Stimulated activated CD8-positive, alpha-beta memory T cell treated with anti-CD3 and anti-CD28 coated beads, Interleukin-4, amount 100 ng/mL, for 1 hour (primary cell): Measurements from ENCODE around the gene MAN1C1.
A peak's percentile ranks its signal among the peaks of the same experiment; 100 is the strongest.

Source experiments
- DNase-seq, 2 donors: peaks; one replicate each; pipeline ENCODE4 v3.0.0-alpha.2; 2020; ENCODE audit warnings: low read depth in 2 of 2, low spot score in 1 of 2

MAN1C1 gene

DNA sequence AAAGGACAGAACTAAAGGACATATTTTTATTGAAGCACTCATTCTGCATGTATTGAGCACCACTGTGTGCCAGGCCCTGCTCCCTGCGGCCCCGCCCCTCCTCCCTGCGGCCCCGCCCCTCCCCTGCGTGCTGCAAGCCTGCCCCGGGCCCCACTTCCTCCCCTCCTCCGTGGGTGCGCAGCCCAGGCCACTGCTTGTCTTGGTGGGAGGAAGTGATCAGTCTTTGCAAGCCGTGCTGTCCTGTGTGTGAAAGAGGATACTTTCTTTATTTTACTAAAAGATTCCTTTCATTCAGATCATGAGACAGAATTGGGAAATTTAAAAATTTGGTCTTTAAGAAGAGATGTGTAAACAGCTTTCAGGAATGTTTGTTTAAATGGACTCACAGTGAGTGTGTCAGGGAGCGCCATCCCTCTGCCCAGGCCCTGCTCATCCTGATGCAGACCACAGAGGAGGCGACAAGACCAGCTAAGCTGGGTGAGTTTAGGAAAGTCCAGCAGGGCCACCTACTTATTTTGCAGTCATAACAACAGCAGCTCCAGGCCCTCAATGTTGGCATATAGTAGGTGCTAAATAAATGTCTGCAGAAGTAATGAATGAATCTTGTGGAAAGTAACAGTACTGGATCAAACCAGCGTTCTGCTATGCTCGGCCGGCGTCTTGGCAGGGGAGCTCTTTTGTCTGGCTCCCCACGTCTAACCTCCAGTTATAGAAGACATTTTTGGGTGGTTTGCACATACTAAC, 95.1 kb downstream of the MAN1C1 start:
- DNase-seq: peak in 1 of 2 donors; percentile 27

GRCh38 chr1:25712299-25712970, 95.8 kb downstream of the MAN1C1 start:
- no peak for DNase-seq

GRCh38 chr1:25713961-25714360, 97.4 kb downstream of the MAN1C1 start:
- no peak for DNase-seq

DNA sequence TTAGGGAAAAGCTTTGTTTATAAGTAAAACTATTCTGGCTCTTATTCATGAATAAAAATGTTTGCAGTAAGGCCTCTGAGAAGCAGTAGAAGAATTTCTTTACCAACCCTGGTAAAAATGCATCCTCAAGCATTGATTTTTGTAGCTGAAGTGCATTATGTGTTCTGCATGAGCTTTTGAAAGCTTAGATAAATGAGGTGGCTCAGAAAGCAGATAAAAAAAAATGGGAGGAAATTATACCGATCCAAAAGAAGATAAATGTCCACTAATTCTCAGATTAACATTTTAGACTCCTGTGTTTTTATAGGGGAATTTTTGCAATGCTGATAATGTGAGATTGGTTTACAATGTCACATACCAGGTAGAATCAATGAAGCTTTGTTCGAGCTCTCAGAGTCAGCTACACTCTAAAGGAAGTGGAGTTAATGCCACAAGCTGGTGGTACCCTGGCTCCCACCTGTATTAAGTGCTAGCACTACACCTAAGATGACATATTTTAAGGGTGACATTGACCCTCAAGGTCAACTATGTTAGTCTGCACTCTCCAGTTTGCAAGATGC, 97.9 kb downstream of the MAN1C1 start:
- no peak for DNase-seq

DNA sequence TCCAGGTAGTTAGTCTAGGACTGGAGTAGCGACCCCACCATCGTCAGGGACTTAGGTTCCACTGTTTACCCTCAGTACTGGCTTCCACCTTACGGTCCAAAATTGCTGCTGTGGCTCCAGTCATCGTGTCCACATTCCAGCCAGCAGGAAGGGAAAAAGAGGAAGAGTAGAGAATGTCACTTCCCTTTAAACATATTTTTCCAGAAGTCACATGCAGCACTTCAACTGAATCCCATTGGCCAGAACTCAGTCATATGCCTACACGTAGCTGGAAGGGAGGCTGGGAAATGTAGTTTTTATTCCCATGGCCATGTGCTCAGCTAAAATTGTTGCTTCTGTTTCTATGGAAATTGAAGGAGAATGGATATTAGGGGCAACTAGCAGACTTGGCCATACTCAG, 99.3 kb downstream of the MAN1C1 start:
- no peak for DNase-seq

DNA sequence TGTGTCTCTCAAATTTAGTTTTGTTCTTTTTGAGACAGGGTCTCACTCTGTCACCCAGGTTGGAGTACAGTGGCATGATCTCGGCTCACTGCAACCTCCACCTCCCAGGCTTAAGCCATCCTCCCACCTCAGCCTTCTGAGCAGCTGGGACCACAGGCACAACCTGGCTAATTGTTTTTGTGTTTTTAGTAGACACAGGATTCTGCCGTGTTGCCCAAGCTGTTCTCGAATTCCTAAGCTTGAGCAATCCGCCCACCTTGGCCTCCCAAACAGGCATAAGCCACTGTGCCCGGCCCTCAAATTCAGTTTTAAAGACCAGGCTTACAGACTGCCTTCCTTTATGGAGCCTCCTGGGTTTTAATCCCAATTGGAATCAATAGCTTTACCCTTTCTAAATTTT, 99.7 kb downstream of the MAN1C1 start:
- no peak for DNase-seq

GRCh38 chr1:25718732-25719131, 102.1 kb downstream of the MAN1C1 start:
- DNase-seq: no peak

- DNase-seq: no peak
Measured at GRCh38 chr1:25720624-25721023, 104.0 kb downstream of the MAN1C1 start.

DNA sequence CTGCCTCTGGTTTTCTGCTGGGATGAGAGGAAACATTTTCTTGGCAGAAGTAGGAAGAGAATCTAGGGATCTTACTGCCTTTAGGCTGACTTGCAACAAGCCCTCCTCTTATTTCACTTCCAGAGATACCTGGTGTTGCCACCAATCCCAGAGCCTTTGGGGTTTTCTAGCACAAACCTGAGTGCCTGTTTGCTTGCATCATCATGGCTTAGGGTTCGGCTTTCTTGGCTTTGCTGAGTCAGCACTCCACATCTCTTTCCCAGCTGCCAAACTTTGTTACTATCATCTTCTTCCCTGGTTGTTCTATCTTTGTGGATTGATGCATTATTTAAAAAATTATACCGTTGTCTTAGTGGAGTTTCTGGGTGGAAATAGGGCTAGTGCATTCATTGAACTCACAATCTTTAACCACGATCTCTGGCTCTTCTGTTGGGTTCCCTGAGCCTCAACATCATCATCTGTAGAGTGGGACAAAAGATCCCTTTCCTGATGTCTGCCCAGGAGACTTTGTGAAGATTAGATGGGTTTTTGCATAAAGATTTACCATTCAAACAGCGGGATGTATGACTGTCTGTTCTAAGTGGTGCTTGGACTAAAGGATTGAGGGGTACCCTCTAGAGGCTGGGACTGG, 106.8 kb downstream of the MAN1C1 start:
- no peak for DNase-seq

- no peak for DNase-seq
Measured at GRCh38 chr1:25724201-25724600, 107.6 kb downstream of the MAN1C1 start.

GRCh38 chr1:25724966-25725365, 108.4 kb downstream of the MAN1C1 start:
- DNase-seq: no peak

GRCh38 chr1:25725482-25725881, 108.9 kb downstream of the MAN1C1 start:
- DNase-seq: no peak

DNA sequence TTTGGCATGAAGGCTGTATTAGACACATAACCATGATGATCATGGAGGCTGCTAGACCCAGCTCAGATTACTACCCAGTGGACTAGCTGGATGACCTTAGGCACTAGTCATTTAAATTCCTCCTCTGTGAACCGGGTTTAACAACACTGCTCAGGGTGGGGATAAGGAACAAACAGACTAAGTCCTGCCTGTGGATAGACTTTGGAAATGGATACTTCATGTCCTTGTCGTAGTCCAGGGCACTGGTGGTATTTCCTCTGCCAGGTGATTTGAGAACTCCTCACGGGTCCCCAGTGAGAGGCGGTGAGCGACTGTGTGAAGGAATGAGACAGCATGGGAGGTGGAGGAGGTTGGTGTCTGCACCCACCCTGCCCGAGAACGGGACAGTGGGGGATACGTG, 110.5 kb downstream of the MAN1C1 start:
- no peak for DNase-seq

DNA sequence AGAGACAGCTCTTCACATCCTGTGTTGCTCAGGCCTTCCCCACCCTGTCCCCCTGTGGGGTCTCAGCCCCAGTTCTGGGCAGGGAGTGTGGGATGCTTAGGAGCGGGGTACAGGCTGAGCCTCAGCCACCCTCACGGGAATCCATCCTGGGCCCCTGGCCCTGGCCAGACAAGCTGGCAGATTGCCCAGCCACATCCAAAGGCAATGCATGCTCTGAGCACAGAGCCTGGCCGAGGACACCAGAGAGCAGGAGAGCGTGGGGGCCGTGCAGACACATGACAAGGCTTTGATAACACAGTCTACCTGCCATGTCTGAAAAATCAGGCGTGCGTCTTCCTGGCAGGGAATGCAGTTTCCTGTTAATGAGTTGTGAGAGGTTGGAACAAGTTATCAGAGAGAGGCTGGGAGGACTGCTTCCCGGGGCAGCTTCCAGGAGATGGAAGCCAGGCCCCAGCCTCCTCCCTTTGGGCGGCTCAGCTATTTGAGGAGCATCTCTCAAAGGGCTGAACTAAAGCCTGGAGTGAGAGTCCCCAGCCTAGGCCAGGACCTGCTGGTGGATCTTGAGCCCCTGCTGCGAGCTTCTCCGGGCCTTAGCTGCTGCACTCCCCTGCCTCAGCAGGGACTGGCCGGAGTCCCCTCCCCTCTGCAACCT, 111.2 kb downstream of the MAN1C1 start:
- DNase-seq: no peak

DNA sequence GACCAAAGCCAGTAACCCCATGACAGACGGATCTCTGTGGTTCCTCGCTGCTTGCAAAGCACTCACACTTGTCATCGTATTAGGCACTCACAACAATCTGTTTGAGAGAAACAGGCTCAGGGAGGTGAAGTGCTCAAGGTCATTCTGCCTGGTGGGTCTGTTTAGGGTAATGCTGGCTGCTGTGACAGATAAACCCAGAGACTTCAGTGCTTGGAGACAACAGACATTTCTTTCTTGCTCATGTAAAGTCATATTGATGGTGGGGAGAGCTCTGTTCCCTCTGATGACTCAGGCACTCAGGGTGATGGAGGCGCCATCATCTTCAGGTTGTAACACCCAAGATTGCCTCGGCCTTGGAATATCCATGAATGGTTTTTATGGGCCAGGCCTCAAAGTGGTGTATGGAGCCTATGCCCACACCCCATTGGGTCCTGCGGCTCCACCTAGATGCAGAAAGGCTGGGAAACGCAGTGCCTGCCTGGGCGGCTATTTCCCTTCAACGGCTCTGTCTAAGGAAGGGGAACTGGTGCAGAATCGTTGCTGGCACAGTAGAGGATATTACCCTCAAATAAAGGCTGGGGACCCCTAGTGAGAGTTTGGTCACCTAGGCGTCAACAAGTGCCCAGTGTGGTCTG, 111.8 kb downstream of the MAN1C1 start:
- DNase-seq: no peak

GRCh38 chr1:25729045-25729444, 112.5 kb downstream of the MAN1C1 start:
- DNase-seq: no peak

DNA sequence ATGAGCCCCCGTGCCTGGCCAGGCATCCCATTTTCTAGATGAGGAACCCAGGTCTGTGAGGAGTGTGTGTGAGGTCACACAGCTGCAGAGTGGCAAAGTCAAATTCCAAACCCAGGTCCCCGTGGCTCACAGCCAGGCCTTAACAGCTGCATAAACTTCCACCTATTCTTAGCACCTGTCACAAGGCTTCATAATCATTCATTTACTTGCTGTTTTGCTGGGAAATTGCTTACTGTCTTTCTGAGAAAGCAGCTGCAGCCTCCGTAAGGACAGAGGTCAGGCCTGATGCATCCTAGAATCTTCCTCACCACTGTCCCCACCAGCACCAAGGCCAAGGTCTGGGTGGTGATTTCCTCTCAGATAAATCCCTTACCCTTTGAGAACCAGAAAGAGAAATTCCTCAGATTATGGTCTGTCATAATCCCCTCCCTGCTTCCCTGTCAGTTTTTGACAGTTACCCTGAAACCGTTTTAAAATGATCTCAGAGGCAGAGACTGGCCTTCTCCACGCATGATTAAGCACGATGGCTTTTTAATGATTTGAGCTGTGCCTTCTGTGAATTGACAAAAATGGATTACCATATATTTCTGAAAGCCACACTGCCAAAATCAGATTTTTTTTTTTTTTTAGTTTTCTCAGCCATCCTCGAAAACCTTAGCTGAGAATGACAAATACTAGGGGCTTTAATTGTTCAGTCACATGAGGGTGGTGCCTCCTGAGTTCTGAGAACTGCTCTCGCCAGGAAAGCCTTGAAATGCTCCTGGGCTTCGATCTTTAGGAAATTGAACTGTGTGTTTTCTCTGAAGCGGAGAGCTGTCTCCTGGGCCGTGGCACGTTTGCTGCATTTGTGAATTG, 113.4 kb downstream of the MAN1C1 start:
- no peak for DNase-seq

DNA sequence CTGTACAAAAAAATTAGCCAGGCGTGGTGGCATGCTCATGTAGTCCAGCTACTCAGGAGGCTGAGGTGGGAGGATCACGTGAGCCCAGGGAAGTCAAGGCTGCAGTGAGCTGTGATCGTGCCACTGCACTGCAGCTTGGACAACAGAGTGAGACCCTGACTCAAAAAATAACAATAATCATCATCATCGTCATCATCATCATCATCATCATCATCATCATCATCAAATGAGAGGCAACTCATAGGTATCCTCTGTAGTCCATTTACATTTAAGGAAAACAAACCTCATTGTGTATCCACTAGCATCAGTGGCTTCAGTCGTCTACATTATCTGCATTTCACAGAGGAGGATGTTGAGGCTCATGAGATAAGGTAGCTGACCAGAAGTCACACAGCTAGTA, 114.6 kb downstream of the MAN1C1 start:
- no peak for DNase-seq

DNA sequence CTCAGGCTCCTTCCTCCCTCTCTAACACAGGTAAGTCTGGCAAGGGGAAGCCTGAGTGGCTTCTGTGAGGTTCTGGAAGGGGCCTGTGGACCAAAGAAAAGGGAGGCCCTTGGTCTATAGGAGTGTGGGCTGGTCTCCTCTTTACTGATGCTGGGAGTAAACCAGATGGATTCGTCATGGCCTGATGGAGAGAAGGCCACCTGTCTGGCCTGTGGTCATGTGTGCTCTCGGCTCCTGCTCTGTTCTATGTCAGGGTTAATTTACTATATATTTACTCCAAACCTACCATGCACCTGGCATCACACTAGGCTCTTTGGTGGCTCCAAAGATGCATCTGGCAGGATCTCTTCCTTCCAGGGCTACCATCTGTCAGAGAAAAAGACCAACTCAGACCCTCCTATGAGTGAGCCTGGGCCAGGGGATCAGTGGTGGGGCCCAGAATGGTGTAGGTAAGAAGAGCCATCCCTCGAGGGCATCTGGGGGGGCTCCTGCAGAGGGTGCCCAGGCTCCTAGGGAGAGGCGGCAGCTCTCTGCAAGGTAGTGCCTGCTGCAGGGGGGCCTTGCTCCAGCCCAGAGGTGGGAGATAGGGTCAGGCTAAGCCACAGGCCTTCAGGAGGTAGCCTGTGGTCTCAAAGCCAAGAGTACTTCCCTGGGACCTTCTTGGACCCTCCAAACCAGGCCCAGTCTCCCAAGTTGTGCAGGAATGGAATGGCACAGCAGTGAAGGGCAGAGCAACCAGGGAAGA, 115.2 kb downstream of the MAN1C1 start:
- DNase-seq: no peak
